GM23338 (cell line): ENCODE data around the gene ENTREP3. TPM values are rescaled to one million over a fixed set of nuclear protein-coding genes. Genes with fewer than 3 reads are reported as not detected.

Source experiments
- ATAC-seq: fragments of 200-7000 bp; cut with Tn5 transposase; 3 replicates; pipeline ENCODE4 v1.9.1; 2020
- DNase-seq: peaks from one replicate; pipeline ENCODE4 v3.0.0-alpha.2; 2015; ENCODE audit warnings: low spot score
- H2AFZ ChIP-seq: fragments of 200-600 bp; sonication (generic); 2 replicates; pipeline ENCODE4 v1.8.0; 2016; ENCODE audit warnings: antibody characterized with exemption, mild to moderate bottlenecking, moderate library complexity
- H3F3A ChIP-seq: fragments of 200-600 bp; sonication (generic); replicated peaks from 2 replicates; pipeline ENCODE4 v1.8.0; 2017; ENCODE audit warnings: antibody characterized with exemption, mixed run types, low read depth
- H3K27ac ChIP-seq: fragments of 200-600 bp; sonication (generic); 2 replicates; pipeline ENCODE4 v1.6.1; 2016; ENCODE audit warnings: low read depth
- H3K27me3 ChIP-seq: fragments of 200-600 bp; sonication (generic); 2 replicates; pipeline ENCODE4 v1.8.0; 2016; ENCODE audit warnings: mild to moderate bottlenecking, mixed run types, moderate library complexity; ENCODE audit not compliant: insufficient read depth
- H3K36me3 ChIP-seq: fragments of 200-600 bp; sonication (generic); 2 replicates; pipeline ENCODE4 v1.8.0; 2016; ENCODE audit warnings: mild to moderate bottlenecking; ENCODE audit not compliant: insufficient read depth
- H3K4me1 ChIP-seq: fragments of 200-600 bp; sonication (generic); 2 replicates; pipeline ENCODE4 v1.8.0; 2016; ENCODE audit warnings: mild to moderate bottlenecking, moderate library complexity; ENCODE audit not compliant: insufficient read depth
- H3K4me2 ChIP-seq: fragments of 200-600 bp; sonication (generic); 2 replicates; pipeline ENCODE4 v1.7.1; 2017; ENCODE audit warnings: mixed run types
- H3K4me3 ChIP-seq: fragments of 200-600 bp; sonication (generic); 2 replicates; pipeline ENCODE4 v1.6.1; 2016; ENCODE audit warnings: mixed run types
- H3K79me2 ChIP-seq: fragments of 200-600 bp; sonication (generic); replicated peaks from 2 replicates; pipeline ENCODE4 v1.8.0; 2017; ENCODE audit warnings: mild to moderate bottlenecking; ENCODE audit not compliant: insufficient read depth
- H3K9me2 ChIP-seq: fragments of 200-600 bp; sonication (generic); 2 replicates; pipeline ENCODE4 v1.8.0; 2017; ENCODE audit not compliant: insufficient read depth
- H4K20me1 ChIP-seq: fragments of 200-600 bp; sonication (generic); replicated peaks from 2 replicates; pipeline ENCODE4 v1.8.0; 2017; ENCODE audit warnings: mild to moderate bottlenecking; ENCODE audit not compliant: insufficient read depth
- H3K27ac Mint-ChIP-seq: 2 replicates; pipeline ENCODE4 v1.8.0; 2020; ENCODE audit warnings: inconsistent platforms, mild to moderate bottlenecking, moderate library complexity, mixed read lengths
- H3K27me3 Mint-ChIP-seq: 3 replicates; pipeline ENCODE4 v1.8.0; 2022; ENCODE audit warnings: low read depth, mild to moderate bottlenecking, moderate library complexity, mixed read lengths, inconsistent platforms; ENCODE audit not compliant: insufficient read depth, poor library complexity
- H3K36me3 Mint-ChIP-seq: 3 replicates; pipeline ENCODE4 v1.8.0; 2021; ENCODE audit warnings: low read depth, mild to moderate bottlenecking, inconsistent platforms, moderate library complexity, mixed read lengths
- H3K4me1 Mint-ChIP-seq: 3 replicates; pipeline ENCODE4 v1.8.0; 2020; ENCODE audit warnings: mild to moderate bottlenecking, inconsistent platforms, mixed read lengths
- H3K4me3 Mint-ChIP-seq: 3 replicates; pipeline ENCODE4 v1.8.0; 2021; ENCODE audit warnings: moderate library complexity, mild to moderate bottlenecking, inconsistent platforms, mixed read lengths
- H3K9me3 Mint-ChIP-seq: 3 replicates; pipeline ENCODE4 v1.8.0; 2020; ENCODE audit warnings: moderate library complexity, mild to moderate bottlenecking, inconsistent platforms, mixed read lengths
- CTCF ChIP-seq, 2 experiments: fragments of 200-600 bp in 1 of 2; sonication (generic) in 1 of 2; conservative IDR thresholded peaks; 2 replicates each; pipeline versions ENCODE4 v1.5.1 to v1.6.1; 2016 to 2017; ENCODE audit warnings: antibody characterized with exemption in 2 of 2, low read depth in 2 of 2, mild to moderate bottlenecking in 2 of 2, moderate library complexity in 1 of 2
- EZH2 ChIP-seq: fragments of 200-600 bp; sonication (generic); IDR thresholded peaks from one replicate; pipeline ENCODE4 v1.8.0; 2017; ENCODE audit warnings: antibody characterized with exemption, mild to moderate bottlenecking, low read depth; ENCODE audit not compliant: unreplicated experiment
- EZH2phosphoT487 ChIP-seq: fragments of 200-600 bp; sonication (generic); IDR thresholded peaks from one replicate; pipeline ENCODE4 v1.8.1; 2018; ENCODE audit warnings: antibody characterized with exemption; ENCODE audit not compliant: unreplicated experiment
- POLR2AphosphoS5 ChIP-seq: IDR thresholded peaks from 2 replicates; pipeline ENCODE4 v1.6.1; 2016; ENCODE audit warnings: antibody characterized with exemption, low read depth
- ZNF331 ChIP-seq: fragments of 250-450 bp; sonication (Bioruptor Pico); IDR thresholded peaks from 2 replicates; pipeline ENCODE4 v1.5.0; 2020; ENCODE audit warnings: low read depth, mild to moderate bottlenecking, moderate library complexity
- ZNF462 ChIP-seq: fragments of 250-450 bp; sonication (Bioruptor Pico); IDR thresholded peaks from 2 replicates; pipeline ENCODE4 v1.5.0; 2020; ENCODE audit warnings: mild to moderate bottlenecking, moderate library complexity
- polyA plus RNA-seq: library from polyadenylated mRNA; unstranded; fragments of >200 nt; fragmentation: Nextera tagmentation; extraction: Ambion mirVana; gene quantifications from 2 replicates; pipeline ENCODE4 v1.2.1, GENCODE V29; 2016
- total RNA-seq: library from RNA; depleted of rRNA; stranded (reverse); fragments of >200 nt; shearing (Covaris generic); gene quantifications from 2 replicates; pipeline ENCODE4 v1.2.3, GENCODE V29; 2014
- TF ChIP-seq, protein P1 (sequence below): IDR thresholded peaks from 2 replicates; pipeline ENCODE4 v1.6.1; 2016; ENCODE audit warnings: antibody characterized with exemption

ENTREP3 gene
- total and polyA plus RNA-seq, 2 experiments from 2014 or later: 18.6 to 46.3 TPM

DNA sequence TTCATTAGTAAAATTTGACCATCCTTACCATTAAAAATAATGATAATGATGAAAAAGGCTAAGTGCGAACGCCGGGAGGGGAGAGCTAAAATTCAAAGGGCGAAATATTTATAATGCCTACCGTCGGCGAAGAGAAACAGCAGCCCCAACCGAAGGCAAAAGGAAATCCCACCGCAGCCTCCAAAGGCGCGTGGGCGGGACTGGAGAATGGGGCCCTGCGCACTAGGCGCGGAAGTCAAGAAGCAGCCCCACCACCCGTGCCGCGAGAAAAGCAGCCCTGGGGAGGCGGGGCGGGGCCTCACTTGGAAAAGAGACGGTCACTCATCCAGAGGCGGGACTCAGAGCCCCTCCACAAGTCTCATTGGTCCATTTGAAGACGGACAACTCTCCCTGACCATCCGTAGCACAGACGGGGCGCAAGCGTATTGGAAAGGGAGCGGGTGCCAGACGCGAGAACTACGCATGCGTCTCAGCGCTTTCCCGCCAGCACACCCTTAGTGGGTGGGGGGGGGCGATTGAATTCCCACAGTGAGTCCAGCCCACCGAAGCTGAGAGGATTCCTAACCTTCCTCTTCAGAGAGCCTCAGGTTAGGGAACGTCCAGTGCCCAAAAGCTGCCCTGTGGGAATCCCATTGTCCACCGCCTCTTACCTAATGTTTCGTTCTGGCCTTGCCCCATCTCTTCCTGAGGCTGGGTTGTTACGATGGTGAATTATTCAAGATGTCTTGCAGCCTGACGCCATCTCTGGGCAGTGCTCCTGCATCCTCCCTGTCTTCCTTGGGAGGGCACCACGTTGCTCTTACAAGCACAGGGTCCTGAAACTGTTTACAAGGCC is 27.8 kb downstream of the ENTREP3 start:
- no peaks in the 10 kb centered on the region for H3K9me2 ChIP-seq
- peak overlapping the region; percentile 29 for H2AFZ ChIP-seq
- H3K4me3 ChIP-seq: peak overlapping the region; percentile 75
- peak overlapping the region; percentile 83 for H3K4me3 Mint-ChIP-seq
- H3F3A ChIP-seq: peaks cover 8% of the 10 kb centered on the region
- H3K9me3 Mint-ChIP-seq: no peaks in the 10 kb centered on the region
- H3K27me3 ChIP-seq: no peaks in the 10 kb centered on the region; the same call in 1 of the 2 replicates
- no peaks in the 10 kb centered on the region; the same call in 1 of the 2 replicates for H3K36me3 ChIP-seq
- TF ChIP-seq, protein P1, sequence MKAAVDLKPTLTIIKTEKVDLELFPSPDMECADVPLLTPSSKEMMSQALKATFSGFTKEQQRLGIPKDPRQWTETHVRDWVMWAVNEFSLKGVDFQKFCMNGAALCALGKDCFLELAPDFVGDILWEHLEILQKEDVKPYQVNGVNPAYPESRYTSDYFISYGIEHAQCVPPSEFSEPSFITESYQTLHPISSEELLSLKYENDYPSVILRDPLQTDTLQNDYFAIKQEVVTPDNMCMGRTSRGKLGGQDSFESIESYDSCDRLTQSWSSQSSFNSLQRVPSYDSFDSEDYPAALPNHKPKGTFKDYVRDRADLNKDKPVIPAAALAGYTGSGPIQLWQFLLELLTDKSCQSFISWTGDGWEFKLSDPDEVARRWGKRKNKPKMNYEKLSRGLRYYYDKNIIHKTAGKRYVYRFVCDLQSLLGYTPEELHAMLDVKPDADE: no peak
- TF ChIP-seq ZNF462 (CRISPR knock-in tag): no peak
- no peak for TF ChIP-seq EZH2
- no peak for TF ChIP-seq EZH2phosphoT487
- TF ChIP-seq POLR2AphosphoS5: peak; percentile 95
- TF ChIP-seq CTCF (conservative IDR thresholded peaks at IDR 0.05; ENCODE audit: low read depth in 2 of 2): peak in 1 of 2 experiments; percentile 29; a peak in 2 of 4 replicates
- no peak for TF ChIP-seq ZNF331 (CRISPR knock-in tag)
- peaks cover 11% of the 10 kb centered on the region for H3K79me2 ChIP-seq
- peaks cover 14% of the 10 kb centered on the region for H3K4me1 ChIP-seq
- peak overlapping the region; percentile 87 for H3K27ac ChIP-seq
- peaks cover 28% of the 10 kb centered on the region for H3K4me1 Mint-ChIP-seq
- peaks cover 9% of the 10 kb centered on the region; the same call in 1 of the 3 replicates for H3K36me3 Mint-ChIP-seq
- peak overlapping the region; percentile 98 for H3K27ac Mint-ChIP-seq
- H4K20me1 ChIP-seq: peaks cover 6% of the 10 kb centered on the region; the same call in 1 of the 2 replicates
- DNase-seq (peak; percentile 99), ATAC-seq (peak; percentile 94)
- H3K4me2 ChIP-seq: peak overlapping the region; percentile 88
- H3K27me3 Mint-ChIP-seq: peaks cover 26% of the 10 kb centered on the region
